GM23338 (cell line): ENCODE measurements around the gene FANK1. TPM values are rescaled to one million over a fixed set of nuclear protein-coding genes. Genes with fewer than 3 reads are reported as not detected.

ENCODE experiments used
- ATAC-seq: fragments of 200-7000 bp; cut with Tn5 transposase; 3 replicates; pipeline ENCODE4 v1.9.1; 2020
- DNase-seq: peaks from one replicate; pipeline ENCODE4 v3.0.0-alpha.2; 2015; ENCODE audit warnings: low spot score
- H2AFZ ChIP-seq: fragments of 200-600 bp; sonication (generic); 2 replicates; pipeline ENCODE4 v1.8.0; 2016; ENCODE audit warnings: antibody characterized with exemption, mild to moderate bottlenecking, moderate library complexity
- H3F3A ChIP-seq: fragments of 200-600 bp; sonication (generic); replicated peaks from 2 replicates; pipeline ENCODE4 v1.8.0; 2017; ENCODE audit warnings: antibody characterized with exemption, mixed run types, low read depth
- H3K27ac ChIP-seq: fragments of 200-600 bp; sonication (generic); 2 replicates; pipeline ENCODE4 v1.6.1; 2016; ENCODE audit warnings: low read depth
- H3K27me3 ChIP-seq: fragments of 200-600 bp; sonication (generic); 2 replicates; pipeline ENCODE4 v1.8.0; 2016; ENCODE audit warnings: mild to moderate bottlenecking, mixed run types, moderate library complexity; ENCODE audit not compliant: insufficient read depth
- H3K36me3 ChIP-seq: fragments of 200-600 bp; sonication (generic); 2 replicates; pipeline ENCODE4 v1.8.0; 2016; ENCODE audit warnings: mild to moderate bottlenecking; ENCODE audit not compliant: insufficient read depth
- H3K4me1 ChIP-seq: fragments of 200-600 bp; sonication (generic); 2 replicates; pipeline ENCODE4 v1.8.0; 2016; ENCODE audit warnings: mild to moderate bottlenecking, moderate library complexity; ENCODE audit not compliant: insufficient read depth
- H3K4me2 ChIP-seq: fragments of 200-600 bp; sonication (generic); 2 replicates; pipeline ENCODE4 v1.7.1; 2017; ENCODE audit warnings: mixed run types
- H3K4me3 ChIP-seq: fragments of 200-600 bp; sonication (generic); 2 replicates; pipeline ENCODE4 v1.6.1; 2016; ENCODE audit warnings: mixed run types
- H3K79me2 ChIP-seq: fragments of 200-600 bp; sonication (generic); replicated peaks from 2 replicates; pipeline ENCODE4 v1.8.0; 2017; ENCODE audit warnings: mild to moderate bottlenecking; ENCODE audit not compliant: insufficient read depth
- H3K9me2 ChIP-seq: fragments of 200-600 bp; sonication (generic); 2 replicates; pipeline ENCODE4 v1.8.0; 2017; ENCODE audit not compliant: insufficient read depth
- H4K20me1 ChIP-seq: fragments of 200-600 bp; sonication (generic); replicated peaks from 2 replicates; pipeline ENCODE4 v1.8.0; 2017; ENCODE audit warnings: mild to moderate bottlenecking; ENCODE audit not compliant: insufficient read depth
- H3K27ac Mint-ChIP-seq: 2 replicates; pipeline ENCODE4 v1.8.0; 2020; ENCODE audit warnings: inconsistent platforms, mild to moderate bottlenecking, moderate library complexity, mixed read lengths
- H3K27me3 Mint-ChIP-seq: 3 replicates; pipeline ENCODE4 v1.8.0; 2022; ENCODE audit warnings: low read depth, mild to moderate bottlenecking, moderate library complexity, mixed read lengths, inconsistent platforms; ENCODE audit not compliant: insufficient read depth, poor library complexity
- H3K36me3 Mint-ChIP-seq: 3 replicates; pipeline ENCODE4 v1.8.0; 2021; ENCODE audit warnings: low read depth, mild to moderate bottlenecking, inconsistent platforms, moderate library complexity, mixed read lengths
- H3K4me1 Mint-ChIP-seq: 3 replicates; pipeline ENCODE4 v1.8.0; 2020; ENCODE audit warnings: mild to moderate bottlenecking, inconsistent platforms, mixed read lengths
- H3K4me3 Mint-ChIP-seq: 3 replicates; pipeline ENCODE4 v1.8.0; 2021; ENCODE audit warnings: moderate library complexity, mild to moderate bottlenecking, inconsistent platforms, mixed read lengths
- H3K9me3 Mint-ChIP-seq: 3 replicates; pipeline ENCODE4 v1.8.0; 2020; ENCODE audit warnings: moderate library complexity, mild to moderate bottlenecking, inconsistent platforms, mixed read lengths
- EZH2 ChIP-seq: fragments of 200-600 bp; sonication (generic); IDR thresholded peaks from one replicate; pipeline ENCODE4 v1.8.0; 2017; ENCODE audit warnings: antibody characterized with exemption, mild to moderate bottlenecking, low read depth; ENCODE audit not compliant: unreplicated experiment
- JUNB ChIP-seq: IDR thresholded peaks from one replicate; pipeline ENCODE4 v1.6.1; 2016; ENCODE audit warnings: antibody characterized with exemption; ENCODE audit not compliant: unreplicated experiment
- REST ChIP-seq: IDR thresholded peaks from one replicate; pipeline ENCODE4 v1.6.1; 2018; ENCODE audit warnings: antibody characterized with exemption; ENCODE audit not compliant: unreplicated experiment
- ZNF331 ChIP-seq: fragments of 250-450 bp; sonication (Bioruptor Pico); IDR thresholded peaks from 2 replicates; pipeline ENCODE4 v1.5.0; 2020; ENCODE audit warnings: low read depth, mild to moderate bottlenecking, moderate library complexity
- ZNF462 ChIP-seq: fragments of 250-450 bp; sonication (Bioruptor Pico); IDR thresholded peaks from 2 replicates; pipeline ENCODE4 v1.5.0; 2020; ENCODE audit warnings: mild to moderate bottlenecking, moderate library complexity
- polyA plus RNA-seq: library from polyadenylated mRNA; unstranded; fragments of >200 nt; fragmentation: Nextera tagmentation; extraction: Ambion mirVana; gene quantifications from 2 replicates; pipeline ENCODE4 v1.2.1, GENCODE V29; 2016
- total RNA-seq: library from RNA; depleted of rRNA; stranded (reverse); fragments of >200 nt; shearing (Covaris generic); gene quantifications from 2 replicates; pipeline ENCODE4 v1.2.3, GENCODE V29; 2014

Gene FANK1
- total and polyA plus RNA-seq, 2 experiments from 2014 or later: 0.37 to 0.69 TPM

GRCh38 chr10:125984346-125984745, 88.0 kb downstream of the FANK1 start (continued):
- TF ChIP-seq ZNF462 (CRISPR knock-in tag): no peak

- ATAC-seq (no peak), DNase-seq (no peak)
- Mint-ChIP-seq H3K9me3 (no peaks in the 10 kb centered on the region; the same call in 2 of the 3 replicates), H3K27ac (no peak overlapping the region), H3K4me3 (no peak overlapping the region), H3K4me1 (peaks cover 11% of the 10 kb centered on the region), H3K36me3 (no peaks in the 10 kb centered on the region), H3K27me3 (no peaks in the 10 kb centered on the region)
- Histone ChIP-seq H3K4me3 (no peak overlapping the region), H3K27me3 (no peaks in the 10 kb centered on the region), H4K20me1 (no peaks in the 10 kb centered on the region), H3K4me1 (peaks cover 5% of the 10 kb centered on the region; the same call in 1 of the 2 replicates), H3K9me2 (peaks cover 6% of the 10 kb centered on the region; the same call in 1 of the 2 replicates), H3F3A (no peaks in the 10 kb centered on the region), H3K36me3 (no peaks in the 10 kb centered on the region), H3K27ac (no peak overlapping the region), H3K79me2 (no peaks in the 10 kb centered on the region), H3K4me2 (no peak overlapping the region), H2AFZ (no peak overlapping the region)
- TF ChIP-seq ZNF462 (CRISPR knock-in tag) (no peak), EZH2 (no peak), JUNB (no peak), ZNF331 (CRISPR knock-in tag) (no peak), REST (no peak)
These were observed 88.6 kb downstream of the FANK1 start for GRCh38 chr10:125984865-125985495.
